SK-N-DZ (cell line): Measurements from ENCODE around the gene BLM.

Experiments
- DNase-seq: peaks from one replicate; pipeline ENCODE4 v3.0.0-alpha.2; 2015; ENCODE audit warnings: low spot score

BLM gene

GRCh38 chr15:90691369-90691768 is 25.8 kb upstream of the BLM start:
- no peak for DNase-seq

GRCh38 chr15:90691982-90692773 is 25.0 kb upstream of the BLM start:
- DNase-seq: no peak

- no peak for DNase-seq
Observed at GRCh38 chr15:90694987-90695386, 22.2 kb upstream of the BLM start.

- no peak for DNase-seq
Observed at GRCh38 chr15:90697175-90697574, 20.0 kb upstream of the BLM start.

- no peak for DNase-seq
Observed at GRCh38 chr15:90698629-90699028, 18.5 kb upstream of the BLM start.

- DNase-seq: no peak
Observed at GRCh38 chr15:90701048-90701447, 16.1 kb upstream of the BLM start.

GRCh38 chr15:90701880-90702630 is 15.1 kb upstream of the BLM start:
- no peak for DNase-seq

GRCh38 chr15:90703455-90703854 is 13.7 kb upstream of the BLM start:
- no peak for DNase-seq

GRCh38 chr15:90705212-90705611 is 11.9 kb upstream of the BLM start:
- no peak for DNase-seq

GRCh38 chr15:90706394-90707327 is 10.5 kb upstream of the BLM start:
- DNase-seq: no peak

- no peak for DNase-seq
Observed at GRCh38 chr15:90707489-90707888, 9.7 kb upstream of the BLM start.

GRCh38 chr15:90708516-90708915 is 8.6 kb upstream of the BLM start:
- no peak for DNase-seq

- DNase-seq: no peak
Observed at GRCh38 chr15:90709278-90709677, 7.9 kb upstream of the BLM start.

- no peak for DNase-seq
Observed at GRCh38 chr15:90710436-90711027, 6.6 kb upstream of the BLM start.

GRCh38 chr15:90711418-90711824 is 5.7 kb upstream of the BLM start:
- DNase-seq: no peak

- DNase-seq: no peak
Observed at GRCh38 chr15:90711842-90712241, 5.3 kb upstream of the BLM start.

GRCh38 chr15:90713081-90713480 is 4.1 kb upstream of the BLM start:
- DNase-seq: no peak

GRCh38 chr15:90716317-90716975 is 700 bp upstream of the BLM start:
- no peak for DNase-seq

GRCh38 chr15:90718232-90718631 is 1.1 kb downstream of the BLM start:
- no peak for DNase-seq

GRCh38 chr15:90720131-90720530 is 3.0 kb downstream of the BLM start:
- DNase-seq: no peak

GRCh38 chr15:90729261-90729660 is 12.1 kb downstream of the BLM start:
- no peak for DNase-seq
